GM19043 (cell line): Measurements from ENCODE around the gene NLGN1.

Experiments
- ATAC-seq: cut with Tn5 transposase; IDR thresholded peaks from one replicate; pipeline ENCODE4 v1.9.1; 2021; ENCODE audit warnings: low read depth; ENCODE audit not compliant: unreplicated experiment

Gene NLGN1

GRCh38 chr3:173703771-173704170 is 306.2 kb downstream of the NLGN1 start:
- ATAC-seq = no peak

DNA sequence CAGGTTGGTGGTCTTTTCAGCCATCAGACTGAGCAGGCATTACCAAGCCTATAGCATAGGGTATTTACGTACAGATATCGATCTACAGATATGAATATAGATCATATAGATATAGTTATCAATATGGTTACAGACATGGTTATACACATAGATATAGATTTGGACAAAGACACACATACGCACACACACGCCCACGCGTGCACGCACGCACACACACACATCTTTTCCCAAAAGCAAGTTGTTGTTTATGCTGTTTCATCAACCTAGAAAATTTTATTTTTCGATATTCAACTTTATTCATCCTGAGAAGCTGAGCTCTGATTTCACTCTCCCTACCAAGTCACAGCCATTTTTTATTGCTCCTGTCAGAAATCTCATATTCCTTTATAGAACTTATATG is 309.1 kb downstream of the NLGN1 start:
- no peak for ATAC-seq

GRCh38 chr3:173708191-173708590 is 310.6 kb downstream of the NLGN1 start:
- ATAC-seq = no peak

GRCh38 chr3:173709026-173709425 is 311.5 kb downstream of the NLGN1 start:
- ATAC-seq = no peak

GRCh38 chr3:173711619-173712018 is 314.1 kb downstream of the NLGN1 start:
- no peak for ATAC-seq

DNA sequence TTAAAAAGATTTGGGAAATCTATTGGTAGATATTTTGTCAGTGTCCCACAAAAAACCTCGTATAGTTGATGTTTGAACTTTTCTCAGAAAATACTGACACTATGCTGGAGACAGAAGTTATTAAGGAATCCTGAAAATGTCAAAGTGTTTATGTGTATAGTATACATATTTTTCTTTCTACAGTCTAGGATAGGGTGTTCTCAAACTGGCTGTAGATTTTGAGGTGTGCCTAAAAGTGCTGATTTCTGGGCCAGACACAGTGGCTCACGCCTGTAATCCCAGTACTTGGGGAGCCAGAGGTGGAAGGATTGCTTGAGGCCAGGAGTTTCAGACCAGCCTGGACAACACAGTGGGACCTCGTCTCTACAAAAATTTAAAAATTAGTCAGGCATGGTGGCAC is 322.0 kb downstream of the NLGN1 start:
- ATAC-seq = no peak

- no peak for ATAC-seq
These were observed 328.0 kb downstream of the NLGN1 start for GRCh38 chr3:173725507-173725906.

DNA sequence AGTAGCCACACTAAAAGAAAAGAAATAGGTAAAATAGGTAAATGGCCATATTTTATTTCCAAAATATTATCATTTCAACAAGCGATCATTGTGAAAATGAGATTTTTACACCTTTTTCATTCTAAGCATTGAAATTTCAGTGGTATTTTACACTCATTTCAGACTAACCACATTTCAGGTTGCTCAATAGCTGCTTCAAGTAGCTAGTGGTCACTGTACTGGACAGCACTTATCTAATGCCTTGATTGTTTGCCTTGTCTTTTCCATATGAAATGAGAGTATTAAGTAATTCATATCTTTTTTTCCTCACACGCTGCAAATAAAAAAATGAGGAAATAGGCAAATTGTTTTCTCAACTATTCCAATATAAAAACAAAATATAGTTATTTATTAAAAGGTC is 332.8 kb downstream of the NLGN1 start:
- no peak for ATAC-seq

DNA sequence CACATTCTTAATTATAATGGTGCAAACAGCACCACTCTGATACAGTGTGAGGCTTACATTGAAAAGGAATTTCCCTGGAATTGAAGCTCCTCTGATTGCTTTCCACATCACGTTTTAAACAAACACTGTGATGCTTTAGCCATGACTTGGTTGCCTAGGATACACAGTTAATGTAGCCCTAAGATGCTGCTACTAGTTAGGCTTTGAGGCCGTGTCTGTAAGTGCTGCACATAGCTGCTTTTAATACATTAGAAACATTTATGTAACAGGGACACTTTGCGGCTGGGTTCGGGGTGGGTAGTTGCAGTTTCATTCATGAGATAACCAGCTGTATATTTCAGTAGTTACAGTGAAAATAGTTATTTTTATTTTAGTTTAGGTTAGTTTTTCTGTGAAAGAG is 334.7 kb downstream of the NLGN1 start:
- no peak for ATAC-seq

- ATAC-seq = no peak
These were observed 335.6 kb downstream of the NLGN1 start for GRCh38 chr3:173733029-173733652.

DNA sequence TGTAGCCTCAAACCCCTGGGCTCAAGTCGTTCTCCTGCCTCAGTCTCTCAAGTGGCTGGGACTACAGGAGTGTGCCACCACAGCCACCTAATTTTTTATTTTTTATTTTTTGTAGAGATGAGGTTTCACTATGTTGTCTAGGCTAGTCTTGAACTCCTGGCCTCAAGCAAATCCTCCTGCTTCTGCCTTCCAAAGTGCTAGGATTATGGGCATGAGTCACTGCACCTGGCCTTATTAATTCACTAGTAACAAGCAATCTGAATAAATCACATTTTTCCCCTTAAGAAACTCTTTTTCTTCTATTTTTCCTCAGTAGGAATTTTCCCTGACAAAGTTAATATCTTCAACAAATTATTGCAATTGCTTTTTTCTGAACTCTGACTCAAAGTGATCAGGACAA is 336.9 kb downstream of the NLGN1 start:
- no peak for ATAC-seq

DNA sequence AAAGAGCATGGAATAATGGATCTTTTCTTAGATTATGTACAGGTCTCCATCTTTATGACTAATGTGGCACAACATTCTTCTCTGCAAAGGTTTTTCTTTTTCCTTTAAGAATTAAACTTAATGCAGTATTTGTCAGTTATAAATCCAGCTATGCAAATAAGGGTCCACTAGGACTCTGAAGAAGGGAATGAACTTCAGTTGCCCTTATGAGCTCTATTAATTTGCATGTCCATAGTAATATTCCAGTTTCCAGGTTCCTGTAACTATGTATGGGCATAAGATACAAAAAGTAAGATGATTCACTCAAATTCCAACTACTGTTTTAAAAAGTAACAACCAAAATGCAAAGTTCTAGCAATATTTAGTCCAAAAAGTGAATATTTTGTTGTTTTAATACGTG is 337.4 kb downstream of the NLGN1 start:
- no peak for ATAC-seq

DNA sequence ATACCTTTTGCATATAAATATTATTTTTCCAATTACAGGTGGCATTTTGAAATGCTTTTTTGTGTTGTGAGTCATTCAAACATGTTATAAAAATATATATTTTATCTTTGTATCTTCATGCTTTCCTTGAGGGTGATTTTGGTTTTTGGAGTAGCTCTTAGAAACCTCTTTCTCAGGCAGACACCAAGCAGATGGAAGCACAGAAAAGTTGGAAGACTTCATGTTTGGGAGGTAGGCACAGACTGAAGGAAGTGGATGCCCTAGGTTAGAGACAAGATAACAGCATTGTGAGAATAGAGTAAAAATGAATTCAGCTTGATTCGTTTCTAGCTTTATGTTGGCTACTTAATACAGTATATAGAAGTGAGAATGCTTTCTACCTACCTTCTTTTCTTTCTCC is 338.3 kb downstream of the NLGN1 start:
- no peak for ATAC-seq

- ATAC-seq = no peak
These were observed 339.7 kb downstream of the NLGN1 start for GRCh38 chr3:173737167-173737808.

GRCh38 chr3:173739726-173740125 is 342.2 kb downstream of the NLGN1 start:
- no peak for ATAC-seq

DNA sequence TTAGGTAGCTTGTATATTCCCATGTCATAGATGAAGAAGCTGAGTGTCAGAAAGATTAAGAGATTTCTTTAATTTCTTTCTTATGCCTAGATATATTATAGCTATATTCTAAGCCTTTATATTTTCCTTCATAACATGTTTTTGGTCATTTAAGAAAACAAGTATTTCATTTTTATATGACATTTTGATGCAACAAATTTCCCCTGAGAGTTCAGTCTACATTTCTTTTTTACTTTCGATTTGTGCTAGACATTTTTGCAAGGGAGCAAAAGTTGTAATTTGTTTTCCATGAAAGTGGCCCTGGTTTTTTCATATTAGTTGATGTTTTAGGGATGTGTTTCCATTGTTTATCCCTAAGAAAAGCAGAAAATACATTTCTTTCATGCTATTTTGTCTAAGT is 344.9 kb downstream of the NLGN1 start:
- ATAC-seq = no peak

- no peak for ATAC-seq
These were observed 345.6 kb downstream of the NLGN1 start for GRCh38 chr3:173743111-173743510.

DNA sequence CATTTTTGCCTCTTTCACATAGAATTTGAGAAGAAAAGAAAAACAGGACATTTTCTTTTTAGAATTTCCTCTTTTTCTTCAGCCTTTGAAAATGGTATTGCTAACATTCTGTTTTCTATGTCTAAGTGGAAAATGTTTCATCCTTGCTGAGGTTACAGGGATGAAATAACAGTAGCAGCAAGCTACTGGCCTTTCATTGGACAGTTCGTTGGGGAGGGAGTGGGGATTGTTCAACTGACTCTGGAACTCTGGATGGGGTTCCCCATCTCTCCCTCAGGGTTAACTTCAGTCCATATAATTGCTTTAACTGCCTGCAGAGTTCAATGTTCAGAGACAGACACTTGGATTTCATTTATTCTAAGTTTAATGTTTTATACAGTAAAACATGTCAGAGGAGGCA is 346.0 kb downstream of the NLGN1 start:
- ATAC-seq = no peak

DNA sequence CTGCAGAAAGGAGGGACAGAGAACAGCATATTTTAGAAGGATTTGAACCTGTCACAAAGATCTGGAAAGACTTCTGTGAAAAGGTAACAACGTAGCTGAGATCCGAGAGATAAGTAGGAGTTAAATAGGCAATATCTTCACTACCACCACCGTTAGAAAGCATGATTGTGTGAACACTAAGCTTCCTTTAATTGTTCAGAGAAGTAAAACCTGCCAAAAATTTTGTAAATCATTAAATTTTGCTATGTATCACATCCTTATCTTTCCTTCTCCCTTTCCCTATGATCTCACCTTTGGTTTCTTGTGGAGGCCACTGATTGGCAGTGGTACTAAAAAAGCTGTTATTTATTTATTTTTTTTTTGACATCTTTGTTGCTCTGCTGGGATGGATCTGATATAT is 346.9 kb downstream of the NLGN1 start:
- ATAC-seq = no peak

- ATAC-seq = no peak
These were observed 347.4 kb downstream of the NLGN1 start for GRCh38 chr3:173744895-173745294.

- no peak for ATAC-seq
These were observed 348.6 kb downstream of the NLGN1 start for GRCh38 chr3:173745952-173746682.

DNA sequence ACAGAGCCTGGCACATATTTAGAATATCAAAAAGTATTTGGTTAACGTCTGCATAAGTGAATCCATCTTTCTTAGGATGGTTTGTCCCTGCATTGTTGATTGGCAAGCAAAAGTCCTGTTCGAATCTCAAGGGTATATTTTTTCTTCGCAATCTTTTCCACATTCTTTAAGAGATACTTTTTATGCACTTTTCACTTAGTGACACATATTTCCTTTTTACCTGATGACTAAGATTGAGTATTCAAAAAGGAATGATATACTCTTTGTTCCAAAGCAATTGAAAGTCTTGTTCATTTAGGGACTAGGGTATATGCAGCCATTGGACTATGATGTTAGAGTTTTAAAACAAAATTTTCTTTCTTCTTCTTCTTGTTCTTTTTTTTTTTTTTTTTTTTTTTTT is 349.9 kb downstream of the NLGN1 start:
- no peak for ATAC-seq
